SHP77 (cell line): ENCODE data around the gene NEDD4L.
"Not testable (repeated sequence)": the region's sequence is repeated elsewhere in the genome, so short reads cannot be mapped to it uniquely, and the experiment has no call there.

Experiments used
- DNase-seq, 2 experiments: peaks; one replicate each; lab custom pipeline; 2025; lab: John Stamatoyannopoulos, UW

The NEDD4L gene

GRCh38 chr18:58043491-58044369 is at the start of gene NEDD4L:
Gene NEDD4L, plus strand, starts transcription at chr18:58044226. Its CDS starts 435 bp downstream, at chr18:58044661.
- DNase-seq: peak; percentile 67 to 88

GRCh38 chr18:57995331-57995730 is 48.7 kb upstream of the NEDD4L start:
- DNase-seq: no peak

- not testable (repeated sequence) for DNase-seq
These were observed 47.1 kb upstream of the NEDD4L start for GRCh38 chr18:57996894-57997293.

- no peak for DNase-seq
These were observed 46.2 kb upstream of the NEDD4L start for GRCh38 chr18:57997820-57998219.

- DNase-seq: no peak
These were observed 45.6 kb upstream of the NEDD4L start for GRCh38 chr18:57998461-57998860.

- DNase-seq: no peak
These were observed 39.7 kb upstream of the NEDD4L start for GRCh38 chr18:58004317-58004716.

- DNase-seq: no peak
These were observed 39.0 kb upstream of the NEDD4L start for GRCh38 chr18:58005011-58005410.

GRCh38 chr18:58005885-58006523 is 38.0 kb upstream of the NEDD4L start:
- no peak for DNase-seq

- DNase-seq: no peak
These were observed 34.9 kb upstream of the NEDD4L start for GRCh38 chr18:58009166-58009565.

- DNase-seq: no peak
These were observed 33.8 kb upstream of the NEDD4L start for GRCh38 chr18:58010265-58010664.

- no peak for DNase-seq
These were observed 31.7 kb upstream of the NEDD4L start for GRCh38 chr18:58012356-58012755.

GRCh38 chr18:58013241-58014211 is 30.5 kb upstream of the NEDD4L start:
- DNase-seq: no peak

GRCh38 chr18:58015065-58015780 is 28.8 kb upstream of the NEDD4L start:
- no peak for DNase-seq

GRCh38 chr18:58017267-58017666 is 26.8 kb upstream of the NEDD4L start:
- DNase-seq: no peak

- no peak for DNase-seq
These were observed 23.4 kb upstream of the NEDD4L start for GRCh38 chr18:58020567-58021107.

- DNase-seq: no peak
These were observed 22.5 kb upstream of the NEDD4L start for GRCh38 chr18:58021504-58021903.

- no peak for DNase-seq
These were observed 20.9 kb upstream of the NEDD4L start for GRCh38 chr18:58023108-58023507.

- DNase-seq: no peak
These were observed 19.9 kb upstream of the NEDD4L start for GRCh38 chr18:58024139-58024538.

- DNase-seq: no peak
These were observed 18.8 kb upstream of the NEDD4L start for GRCh38 chr18:58025205-58025604.

- DNase-seq: no peak
These were observed 18.3 kb upstream of the NEDD4L start for GRCh38 chr18:58025733-58026132.

- DNase-seq: no peak
These were observed 17.6 kb upstream of the NEDD4L start for GRCh38 chr18:58026395-58026794.
